HCT116 (cell line): ENCODE results near the gene ZFR2. TPM values are rescaled to one million over a fixed set of nuclear protein-coding genes. Genes with fewer than 3 reads are reported as not detected.

ENCODE experiments used
- ATAC-seq: fragments of 200-7000 bp; cut with Tn5 transposase; 2 replicates; pipeline ENCODE4 v1.9.1; 2020; ENCODE audit warnings: mild to moderate bottlenecking, moderate library complexity
- BruUV-seq: library from RNA; stranded (reverse); fragments of 400-500 nt; replicated peaks from 2 replicates; lab custom pipeline; 2021; lab: Mats Ljungman, UMichigan
- CTCF ChIA-PET: fragments of 300-600 bp; sonication (Branson Sonifier 250); formaldehyde crosslinking; loops from one replicate; lab custom pipeline; 2021; ENCODE audit warnings: antibody characterized with exemption; lab: Charles Lee
- POLR2A ChIA-PET: fragments of 300-600, 350-600 bp; sonication (Branson Sonifier 250); formaldehyde crosslinking; loops from one replicate; lab custom pipeline; 2021; ENCODE audit warnings: antibody characterized with exemption; lab: Charles Lee
- RAD21 ChIA-PET, 2 experiments: fragments of 300-600 bp; sonication (Branson Sonifier 250); formaldehyde crosslinking; loops; one replicate each; lab custom pipeline; 2023; ENCODE audit warnings: low total read pairs in 2 of 2; ENCODE audit not compliant: uncharacterized antibody in 2 of 2, unreplicated experiment in 2 of 2, low non-redundant PET in 1 of 2; lab: Charles Lee
- DNase-seq: peaks from one replicate; pipeline ENCODE4 v3.0.0-alpha.2; 2010; ENCODE audit warnings: low read depth, low spot score
- H2AFZ ChIP-seq: fragments of 200-600 bp; shearing (Covaris generic), sonication (generic); 2 replicates; pipeline ENCODE4 v1.6.1; 2017; ENCODE audit warnings: low read depth, mixed run types, mixed read lengths, antibody characterized with exemption, low read length; ENCODE audit not compliant: poor library complexity, severe bottlenecking
- H3K27ac ChIP-seq: 2 replicates; pipeline ENCODE4 v1.5.1; 2012; ENCODE audit warnings: low read depth, low read length
- H3K27me3 ChIP-seq: fragments of 200-600 bp; sonication (generic); 2 replicates; pipeline ENCODE4 v1.6.1; 2016; ENCODE audit warnings: mixed run types, low read length, mixed read lengths; ENCODE audit not compliant: insufficient read depth
- H3K36me3 ChIP-seq, 2 experiments: fragments of 200-500 bp in 1 of 2; fragments of 200-600 bp in 1 of 2; sonication (Bioruptor generic) in 1 of 2; sonication (generic) in 1 of 2; 2 replicates each; pipeline versions ENCODE4 v1.5.1 to v1.6.1; 2014 to 2016; ENCODE audit warnings: low read length in 2 of 2, inconsistent platforms in 1 of 2, mixed read lengths in 1 of 2, mixed run types in 1 of 2; ENCODE audit not compliant: insufficient read depth in 2 of 2, control insufficient read depth in 1 of 2
- H3K4me1 ChIP-seq, 2 experiments: fragments of 200-600 bp in 1 of 2; sonication (generic) in 1 of 2; 2 replicates each; pipeline versions ENCODE4 v1.5.1 to v1.6.1; 2012 to 2017; ENCODE audit warnings: low read length in 2 of 2, inconsistent platforms in 1 of 2, mild to moderate bottlenecking in 1 of 2, mixed read lengths in 1 of 2, mixed run types in 1 of 2, moderate library complexity in 1 of 2; ENCODE audit not compliant: insufficient read depth in 2 of 2, control insufficient read depth in 1 of 2
- H3K4me2 ChIP-seq: fragments of 200-600 bp; sonication (generic); 2 replicates; pipeline ENCODE4 v1.6.1; 2017; ENCODE audit warnings: mixed run types, low read length, mixed read lengths
- H3K4me3 ChIP-seq, 2 experiments: fragments of 200-600 bp in 1 of 2; sonication (generic) in 1 of 2; replicated peaks in 1 of 2; 2 replicates each; pipeline ENCODE4 v1.5.1; 2011 to 2016; ENCODE audit warnings: low read length in 2 of 2, control low read depth in 1 of 2, low read depth in 1 of 2, mild to moderate bottlenecking in 1 of 2, mixed read lengths in 1 of 2, mixed run types in 1 of 2
- H3K79me2 ChIP-seq: fragments of 200-600 bp; sonication (generic); 2 replicates; pipeline ENCODE4 v1.6.1; 2017; ENCODE audit warnings: mild to moderate bottlenecking, mixed run types, low read length, moderate library complexity, mixed read lengths; ENCODE audit not compliant: insufficient read depth
- H3K9ac ChIP-seq: fragments of 200-600 bp; sonication (generic); 2 replicates; pipeline ENCODE4 v1.6.1; 2016; ENCODE audit warnings: low read length, mixed read lengths
- H3K9me2 ChIP-seq: fragments of 200-600 bp; sonication (generic), shearing (Covaris generic); 2 replicates; pipeline ENCODE4 v1.6.1; 2017; ENCODE audit warnings: mixed run types, mild to moderate bottlenecking, moderate library complexity; ENCODE audit not compliant: insufficient read depth
- H3K9me3 ChIP-seq, 2 experiments: fragments of 200-500 bp in 1 of 2; fragments of 200-600 bp in 1 of 2; sonication (Bioruptor generic) in 1 of 2; sonication (generic) in 1 of 2; 2 replicates each; pipeline ENCODE4 v1.6.1; 2014 to 2017; ENCODE audit warnings: low read length in 2 of 2, mixed read lengths in 2 of 2, inconsistent platforms in 1 of 2, low read depth in 1 of 2, mild to moderate bottlenecking in 1 of 2, mixed run types in 1 of 2, moderate library complexity in 1 of 2; ENCODE audit not compliant: control insufficient read depth in 1 of 2, insufficient read depth in 1 of 2
- H4K20me1 ChIP-seq: fragments of 200-600 bp; sonication (generic), shearing (Covaris generic); 2 replicates; pipeline ENCODE4 v1.6.1; 2017; ENCODE audit warnings: mixed run types, mild to moderate bottlenecking, moderate library complexity; ENCODE audit not compliant: insufficient read depth
- ATF3 ChIP-seq: IDR thresholded peaks from 2 replicates; pipeline ENCODE4 v1.6.1; 2012
- CBX3 ChIP-seq: IDR thresholded peaks from 2 replicates; pipeline ENCODE4 v1.6.1; 2012; ENCODE audit warnings: low read depth
- CEBPB ChIP-seq: IDR thresholded peaks from 2 replicates; pipeline ENCODE4 v1.6.1; 2012; ENCODE audit warnings: low read depth
- CTCF ChIP-seq, 3 experiments: fragments of 200-600 bp in 1 of 3; sonication (generic) in 1 of 3; IDR thresholded peaks in 2 of 3; conservative IDR thresholded peaks in 1 of 3; 2 replicates each; pipeline ENCODE4 v1.5.1; 2012 to 2017; ENCODE audit warnings: low read depth in 2 of 3, low read length in 2 of 3, antibody characterized with exemption in 1 of 3, borderline replicate concordance in 1 of 3, control low read depth in 1 of 3, mild to moderate bottlenecking in 1 of 3, mixed read lengths in 1 of 3, mixed run types in 1 of 3, moderate library complexity in 1 of 3; ENCODE audit not compliant: insufficient read depth in 1 of 3
- EGR1 ChIP-seq: IDR thresholded peaks from 2 replicates; pipeline ENCODE4 v1.6.1; 2012; ENCODE audit warnings: low read depth
- ELF1 ChIP-seq: IDR thresholded peaks from 2 replicates; pipeline ENCODE4 v1.6.1; 2012; ENCODE audit warnings: low read depth, borderline replicate concordance
- EZH2 ChIP-seq: fragments of 200-600 bp; sonication (generic); IDR thresholded peaks from 2 replicates; pipeline ENCODE4 v1.6.1; 2017; ENCODE audit warnings: antibody characterized with exemption, mixed run types
- EZH2phosphoT487 ChIP-seq: fragments of 200-600 bp; IDR thresholded peaks from 2 replicates; pipeline ENCODE4 v1.6.1; 2018; ENCODE audit warnings: antibody characterized with exemption, borderline replicate concordance
- FOSL1 ChIP-seq: IDR thresholded peaks from 2 replicates; pipeline ENCODE4 v1.6.1; 2012; ENCODE audit warnings: low read depth
- MAX ChIP-seq: IDR thresholded peaks from 2 replicates; pipeline ENCODE4 v1.6.1; 2012
- POLR2AphosphoS5 ChIP-seq: IDR thresholded peaks from 2 replicates; pipeline ENCODE4 v1.6.1; 2011; ENCODE audit warnings: mild to moderate bottlenecking, low read depth, low read length, moderate library complexity
- RAD21 ChIP-seq: IDR thresholded peaks from 2 replicates; pipeline ENCODE4 v1.6.1; 2012; ENCODE audit warnings: low read depth, mild to moderate bottlenecking
- SIN3A ChIP-seq: IDR thresholded peaks from 2 replicates; pipeline ENCODE4 v1.6.1; 2012; ENCODE audit warnings: low read depth
- SP1 ChIP-seq: IDR thresholded peaks from 2 replicates; pipeline ENCODE4 v1.6.1; 2012; ENCODE audit warnings: low read depth
- SRF ChIP-seq: IDR thresholded peaks from 2 replicates; pipeline ENCODE4 v1.6.1; 2012; ENCODE audit warnings: low read depth
- TCF7L2 ChIP-seq: IDR thresholded peaks from 2 replicates; pipeline ENCODE4 v1.7.0; 2011; ENCODE audit warnings: borderline replicate concordance, inconsistent platforms; ENCODE audit not compliant: insufficient read depth, insufficient read length; ENCODE audit errors: extremely low read depth
- YY1 ChIP-seq: IDR thresholded peaks from 2 replicates; pipeline ENCODE4 v1.6.1; 2011; ENCODE audit warnings: low read length, low read depth, moderate library complexity, mild to moderate bottlenecking; ENCODE audit not compliant: insufficient replicate concordance; ENCODE audit errors: extremely low read depth
- ZBTB33 ChIP-seq: IDR thresholded peaks from 2 replicates; pipeline ENCODE4 v1.6.1; 2011; ENCODE audit warnings: mild to moderate bottlenecking, low read length, moderate library complexity; ENCODE audit not compliant: insufficient replicate concordance; ENCODE audit errors: extremely low read depth
- ZFX ChIP-seq: fragments of 450-650 bp; IDR thresholded peaks from 2 replicates; pipeline ENCODE4 v1.6.1; 2017
- ZNF274 ChIP-seq: fragments of 200-500 bp; sonication (Bioruptor generic); IDR thresholded peaks from 2 replicates; pipeline ENCODE4 v1.6.1; 2014; ENCODE audit warnings: mild to moderate bottlenecking, low read depth, low read length, inconsistent platforms
- intact Hi-C: fragments of 100-400 bp; cut with micrococcal nuclease; formaldehyde crosslinking; loops from 2 replicates; pipeline ENCODE4 v1.10.0; 2022
- total RNA-seq: library from RNA; stranded (reverse); gene quantifications from one replicate; pipeline ENCODE4 v1.2.1, GENCODE V29; 2021; ENCODE audit not compliant: unreplicated experiment

The ZFR2 gene
- total RNA-seq, 1 experiment from 2014 or later, result 0.34 TPM

- POLR2A ChIA-PET, result no interaction called here
- RAD21 ChIA-PET, result no interaction called here
- Histone ChIP-seq H2AFZ (no peak overlapping the region), H3K9ac (no peak overlapping the region), H4K20me1 (no peaks in the 10 kb centered on the region), H3K9me2 (no peaks in the 10 kb centered on the region), H3K4me2 (no peak overlapping the region), H3K4me1 (no peaks in the 10 kb centered on the region), H3K27ac (no peak overlapping the region), H3K9me3 (peaks cover 0 to 10% of the 10 kb centered on the region in 2 experiments; a peak in 2 of 4 replicates), H3K36me3 (no peaks in the 10 kb centered on the region), H3K4me3 (no peak overlapping the region), H3K27me3 (no peaks in the 10 kb centered on the region), H3K79me2 (no peaks in the 10 kb centered on the region)
- CTCF ChIA-PET, result no interaction called here
- intact Hi-C loops, result no loop called here
- BruUV-seq, result no TSS peak
- no peak for ATAC-seq
- DNase-seq, result no peak
- no peak for TF ChIP-seq ZNF274
- no peak for TF ChIP-seq FOSL1
- no peak for TF ChIP-seq CTCF (IDR thresholded peaks at IDR 0.05 in 2 of 3, conservative IDR thresholded peaks at IDR 0.05 in 1 of 3; ENCODE audit: borderline replicate concordance in 1 of 3, insufficient read depth in 1 of 3, low read depth in 2 of 3, low read length in 2 of 3)
- TF ChIP-seq CEBPB, result no peak
- TF ChIP-seq SIN3A, result no peak
- TF ChIP-seq SRF, result no peak
- no peak for TF ChIP-seq YY1
- no peak for TF ChIP-seq CBX3
- TF ChIP-seq ELF1, result no peak
- TF ChIP-seq ATF3, result no peak
- TF ChIP-seq ZFX, result no peak
- TF ChIP-seq TCF7L2, result no peak
- no peak for TF ChIP-seq RAD21
- TF ChIP-seq EZH2, result no peak
- TF ChIP-seq POLR2AphosphoS5, result no peak
- TF ChIP-seq EZH2phosphoT487, result no peak
- TF ChIP-seq ZBTB33, result no peak
- no peak for TF ChIP-seq SP1
- no peak for TF ChIP-seq EGR1
- TF ChIP-seq MAX, result no peak
- TF ChIP-seq, all 23 proteins: peak for 0
Observed at GRCh38 chr19:3776479-3777040, 92.3 kb downstream of the ZFR2 start.
